ENCODE results near the gene WDR7.

The WDR7 gene

DNA sequence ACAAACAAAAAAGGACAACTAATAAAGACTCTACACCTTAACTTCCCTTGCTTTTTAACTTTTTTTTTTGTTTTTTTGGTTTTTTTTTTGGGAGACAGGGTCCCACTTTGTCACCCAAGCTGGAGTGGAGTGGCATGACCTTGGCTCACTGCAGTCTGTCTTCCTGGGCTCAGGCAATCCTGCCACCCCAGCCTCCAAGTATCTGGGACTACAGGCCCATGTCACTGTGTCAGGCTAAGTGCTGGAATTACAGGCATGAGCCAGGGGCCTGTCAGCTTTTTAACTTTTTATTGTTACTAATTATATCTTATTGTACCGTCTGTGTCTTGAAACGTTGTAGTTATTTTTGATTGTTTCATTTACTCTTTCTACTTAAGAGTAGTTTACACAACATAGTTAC is 25.5 kb downstream of the WDR7 start:
- Histone ChIP-seq H3K9ac (ENCODE audit: low read depth in 1 of 2, low read length in 2 of 2) (no peak overlapping the region), H3K27me3 (ENCODE audit: control insufficient read depth in 1 of 2, insufficient read depth in 2 of 2, low read length in 2 of 2) (no peaks in the 10 kb centered on the region), H3K27ac (ENCODE audit: low read depth, low read length) (no peak overlapping the region), H3K9me3 (ENCODE audit: control insufficient read depth in 1 of 2, low read length in 2 of 2) (no peaks in the 10 kb centered on the region), H3K4me1 (ENCODE audit: control insufficient read depth in 1 of 2, insufficient read depth in 2 of 2, low read length in 2 of 2) (no peaks in the 10 kb centered on the region), H3K4me3 (ENCODE audit: low read depth in 1 of 2, low read length in 2 of 2) (no peak overlapping the region), H3K36me3 (ENCODE audit: control insufficient read depth in 1 of 2, insufficient read depth in 2 of 2, low read length in 2 of 2) (peaks cover 0 to 3% of the 10 kb centered on the region in 2 donors)

DNA sequence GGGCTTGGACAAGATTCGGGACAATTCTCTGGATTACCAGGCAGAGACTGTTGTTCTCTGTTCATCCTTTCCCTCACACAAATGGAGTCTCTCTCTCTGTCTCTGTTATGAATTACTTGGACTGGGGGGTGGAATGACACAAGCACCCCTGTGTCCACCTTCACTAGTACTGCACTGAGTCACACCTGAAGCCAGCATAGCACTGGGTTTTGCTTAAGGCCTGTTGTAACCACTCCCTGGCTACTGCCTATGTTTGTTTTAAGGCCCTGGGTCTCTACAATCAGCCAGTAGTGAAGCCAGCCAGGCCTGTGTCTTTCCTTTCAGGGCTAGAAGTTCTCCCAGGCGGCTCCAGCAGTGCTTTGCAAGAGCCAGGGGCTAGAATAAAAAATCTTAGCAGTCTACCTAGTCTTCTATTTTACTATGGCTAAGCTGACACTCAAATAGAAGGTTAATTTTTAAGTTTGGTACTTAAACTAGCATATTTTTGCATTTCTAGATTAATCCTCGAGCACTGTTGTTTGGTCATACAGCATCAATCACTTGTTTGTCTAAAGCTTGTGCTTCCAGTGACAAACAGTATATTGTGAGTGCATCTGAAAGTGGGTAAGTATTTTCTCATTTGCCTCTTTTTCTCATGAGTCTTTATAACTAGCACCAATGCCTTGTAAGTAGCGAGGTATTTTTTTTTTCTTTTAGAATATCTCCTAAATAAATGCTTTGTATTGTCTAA is 27.8 kb downstream of the WDR7 start:
- H3K4me1 ChIP-seq (ENCODE audit: control insufficient read depth in 1 of 2, insufficient read depth in 2 of 2, low read length in 2 of 2): no peaks in the 10 kb centered on the region
- H3K9me3 ChIP-seq (ENCODE audit: control insufficient read depth in 1 of 2, low read length in 2 of 2): no peaks in the 10 kb centered on the region
- H3K4me3 ChIP-seq (ENCODE audit: low read depth in 1 of 2, low read length in 2 of 2): no peak overlapping the region
- no peaks in the 10 kb centered on the region for H3K27me3 ChIP-seq (ENCODE audit: control insufficient read depth in 1 of 2, insufficient read depth in 2 of 2, low read length in 2 of 2)
- no peak overlapping the region for H3K9ac ChIP-seq (ENCODE audit: low read depth in 1 of 2, low read length in 2 of 2)
- H3K36me3 ChIP-seq (ENCODE audit: control insufficient read depth in 1 of 2, insufficient read depth in 2 of 2, low read length in 2 of 2): no peaks in the 10 kb centered on the region
- no peak overlapping the region for H3K27ac ChIP-seq (ENCODE audit: low read depth, low read length)

DNA sequence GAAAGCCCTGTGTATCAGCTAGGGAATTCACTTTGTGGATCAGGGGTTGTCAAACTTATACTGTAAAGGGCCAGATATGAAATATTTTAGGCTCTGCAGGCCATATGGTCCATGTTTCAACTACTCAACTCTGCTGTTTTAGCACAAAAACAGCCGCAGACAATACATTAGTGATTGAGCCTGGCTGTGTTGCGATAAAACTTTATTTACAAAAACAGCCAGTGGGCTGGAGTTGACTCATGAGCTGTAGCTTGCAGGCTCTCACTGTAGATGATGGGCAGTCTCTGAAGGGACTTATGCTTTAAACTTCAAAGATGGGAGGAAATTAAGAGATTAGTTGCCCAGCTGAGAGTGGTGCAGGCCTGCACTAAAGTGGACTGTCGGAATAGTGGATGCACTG is 33.1 kb downstream of the WDR7 start:
- no peaks in the 10 kb centered on the region for H3K4me1 ChIP-seq (ENCODE audit: control insufficient read depth in 1 of 2, insufficient read depth in 2 of 2, low read length in 2 of 2)
- no peak overlapping the region for H3K4me3 ChIP-seq (ENCODE audit: low read depth in 1 of 2, low read length in 2 of 2)
- no peaks in the 10 kb centered on the region for H3K27me3 ChIP-seq (ENCODE audit: control insufficient read depth in 1 of 2, insufficient read depth in 2 of 2, low read length in 2 of 2)
- no peak overlapping the region for H3K9ac ChIP-seq (ENCODE audit: low read depth in 1 of 2, low read length in 2 of 2)
- H3K27ac ChIP-seq (ENCODE audit: low read depth, low read length): no peak overlapping the region
- peaks cover 0 to 7% of the 10 kb centered on the region in 2 donors for H3K36me3 ChIP-seq (ENCODE audit: control insufficient read depth in 1 of 2, insufficient read depth in 2 of 2, low read length in 2 of 2)
- H3K9me3 ChIP-seq (ENCODE audit: control insufficient read depth in 1 of 2, low read length in 2 of 2): no peaks in the 10 kb centered on the region

DNA sequence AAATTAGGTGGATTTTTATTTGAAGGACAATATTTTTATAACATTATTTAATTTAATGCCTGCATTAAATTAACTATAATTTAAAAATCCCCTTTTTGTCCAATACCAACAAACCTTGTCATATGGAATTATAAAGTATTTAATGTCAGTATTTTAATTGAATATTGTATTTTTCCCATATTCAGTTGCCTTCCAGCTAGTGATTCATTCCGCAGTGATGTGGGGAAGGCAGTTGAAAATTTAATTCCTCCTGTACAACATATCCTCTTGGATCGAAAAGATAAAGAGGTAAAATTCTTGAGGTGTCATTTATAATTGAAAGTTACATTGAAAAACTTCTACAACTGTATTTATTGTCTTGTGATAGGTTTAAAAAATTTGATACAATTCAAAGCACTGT is 40.4 kb downstream of the WDR7 start:
- Histone ChIP-seq H3K9ac (ENCODE audit: low read depth in 1 of 2, low read length in 2 of 2) (no peak overlapping the region), H3K9me3 (ENCODE audit: control insufficient read depth in 1 of 2, low read length in 2 of 2) (no peaks in the 10 kb centered on the region), H3K4me1 (ENCODE audit: control insufficient read depth in 1 of 2, insufficient read depth in 2 of 2, low read length in 2 of 2) (no peaks in the 10 kb centered on the region), H3K4me3 (ENCODE audit: low read depth in 1 of 2, low read length in 2 of 2) (no peak overlapping the region), H3K27ac (ENCODE audit: low read depth, low read length) (no peak overlapping the region), H3K36me3 (ENCODE audit: control insufficient read depth in 1 of 2, insufficient read depth in 2 of 2, low read length in 2 of 2) (peaks cover 5 to 9% of the 10 kb centered on the region in 2 donors), H3K27me3 (ENCODE audit: control insufficient read depth in 1 of 2, insufficient read depth in 2 of 2, low read length in 2 of 2) (no peaks in the 10 kb centered on the region)

DNA sequence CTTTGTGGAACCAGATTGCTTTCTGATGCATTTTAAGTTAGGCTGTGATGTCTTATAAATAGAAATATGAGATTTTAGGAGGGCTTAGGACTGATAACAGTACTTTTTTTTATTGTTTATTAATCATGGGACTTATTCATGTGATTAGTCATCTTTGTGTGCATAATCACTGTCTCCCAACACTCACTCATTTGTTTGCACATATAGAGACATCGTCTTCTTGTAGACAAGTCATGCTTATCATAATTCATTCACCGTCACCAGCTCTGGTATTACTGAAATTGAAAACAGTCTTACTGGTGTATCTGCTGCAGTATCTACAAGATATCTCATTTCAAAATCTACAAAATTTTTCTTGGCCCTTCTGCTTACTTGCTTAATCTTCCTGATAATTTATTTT is 45.8 kb downstream of the WDR7 start:
- peaks cover 5% of the 10 kb centered on the region in 2 donors for H3K36me3 ChIP-seq (ENCODE audit: control insufficient read depth in 1 of 2, insufficient read depth in 2 of 2, low read length in 2 of 2)
- H3K4me1 ChIP-seq (ENCODE audit: control insufficient read depth in 1 of 2, insufficient read depth in 2 of 2, low read length in 2 of 2): no peaks in the 10 kb centered on the region

DNA sequence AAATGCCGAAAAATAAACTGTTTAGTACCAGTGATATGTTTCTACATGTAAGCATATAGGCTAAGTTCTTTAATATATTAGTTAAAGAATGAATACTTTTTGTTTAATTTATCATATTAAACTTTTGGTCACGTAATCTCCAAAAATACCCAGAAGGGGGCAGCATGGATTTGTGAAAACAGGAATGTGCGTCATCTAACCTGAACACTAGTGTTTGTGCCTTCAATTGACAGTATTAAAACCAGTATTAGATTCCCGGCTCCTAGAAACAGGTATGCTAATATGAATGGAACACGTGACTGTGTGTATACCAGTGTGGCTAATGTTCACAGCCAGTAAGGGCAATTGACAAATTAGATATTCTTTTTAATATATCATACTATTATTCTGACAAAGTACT is 51.8 kb downstream of the WDR7 start:
- Histone ChIP-seq H3K27me3 (ENCODE audit: control insufficient read depth in 1 of 2, insufficient read depth in 2 of 2, low read length in 2 of 2) (no peaks in the 10 kb centered on the region), H3K36me3 (ENCODE audit: control insufficient read depth in 1 of 2, insufficient read depth in 2 of 2, low read length in 2 of 2) (no peaks in the 10 kb centered on the region), H3K4me1 (ENCODE audit: control insufficient read depth in 1 of 2, insufficient read depth in 2 of 2, low read length in 2 of 2) (no peaks in the 10 kb centered on the region), H3K4me3 (ENCODE audit: low read depth in 1 of 2, low read length in 2 of 2) (no peak overlapping the region), H3K9ac (ENCODE audit: low read depth in 1 of 2, low read length in 2 of 2) (no peak overlapping the region), H3K27ac (ENCODE audit: low read depth, low read length) (no peak overlapping the region), H3K9me3 (ENCODE audit: control insufficient read depth in 1 of 2, low read length in 2 of 2) (no peaks in the 10 kb centered on the region)

More for the DNA sequence above, 45.8 kb downstream of the WDR7 start:
- no peak overlapping the region for H3K4me3 ChIP-seq (ENCODE audit: low read depth in 1 of 2, low read length in 2 of 2)
- H3K27me3 ChIP-seq (ENCODE audit: control insufficient read depth in 1 of 2, insufficient read depth in 2 of 2, low read length in 2 of 2): no peaks in the 10 kb centered on the region
- no peak overlapping the region for H3K27ac ChIP-seq (ENCODE audit: low read depth, low read length)
- H3K9me3 ChIP-seq (ENCODE audit: control insufficient read depth in 1 of 2, low read length in 2 of 2): no peaks in the 10 kb centered on the region
- H3K9ac ChIP-seq (ENCODE audit: low read depth in 1 of 2, low read length in 2 of 2): no peak overlapping the region

DNA sequence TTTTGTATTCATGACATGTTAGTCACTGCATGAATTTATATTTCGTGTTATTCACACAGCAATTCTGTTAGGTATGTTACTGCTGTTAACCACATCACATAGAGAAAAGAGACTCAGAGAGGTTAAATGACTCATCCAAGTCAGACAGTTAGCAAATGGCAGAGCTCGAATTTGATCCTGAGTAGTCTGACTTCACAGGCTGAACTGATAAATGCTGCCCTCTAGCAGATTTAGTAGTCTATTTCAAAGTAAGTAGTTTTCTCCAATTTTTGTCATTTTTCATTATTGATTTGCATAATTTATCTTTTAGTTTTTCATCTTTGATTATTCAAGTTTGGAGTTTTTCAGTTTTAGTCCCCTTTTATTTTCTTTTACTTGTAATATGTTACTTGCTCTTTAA is 58.3 kb downstream of the WDR7 start:
- H3K4me3 ChIP-seq (ENCODE audit: low read depth in 1 of 2, low read length in 2 of 2): no peak overlapping the region
- H3K27me3 ChIP-seq (ENCODE audit: control insufficient read depth in 1 of 2, insufficient read depth in 2 of 2, low read length in 2 of 2): no peaks in the 10 kb centered on the region
- H3K36me3 ChIP-seq (ENCODE audit: control insufficient read depth in 1 of 2, insufficient read depth in 2 of 2, low read length in 2 of 2): no peaks in the 10 kb centered on the region
- no peak overlapping the region for H3K9ac ChIP-seq (ENCODE audit: low read depth in 1 of 2, low read length in 2 of 2)
- H3K27ac ChIP-seq (ENCODE audit: low read depth, low read length): no peak overlapping the region
- no peaks in the 10 kb centered on the region for H3K9me3 ChIP-seq (ENCODE audit: control insufficient read depth in 1 of 2, low read length in 2 of 2)
- no peaks in the 10 kb centered on the region for H3K4me1 ChIP-seq (ENCODE audit: control insufficient read depth in 1 of 2, insufficient read depth in 2 of 2, low read length in 2 of 2)

DNA sequence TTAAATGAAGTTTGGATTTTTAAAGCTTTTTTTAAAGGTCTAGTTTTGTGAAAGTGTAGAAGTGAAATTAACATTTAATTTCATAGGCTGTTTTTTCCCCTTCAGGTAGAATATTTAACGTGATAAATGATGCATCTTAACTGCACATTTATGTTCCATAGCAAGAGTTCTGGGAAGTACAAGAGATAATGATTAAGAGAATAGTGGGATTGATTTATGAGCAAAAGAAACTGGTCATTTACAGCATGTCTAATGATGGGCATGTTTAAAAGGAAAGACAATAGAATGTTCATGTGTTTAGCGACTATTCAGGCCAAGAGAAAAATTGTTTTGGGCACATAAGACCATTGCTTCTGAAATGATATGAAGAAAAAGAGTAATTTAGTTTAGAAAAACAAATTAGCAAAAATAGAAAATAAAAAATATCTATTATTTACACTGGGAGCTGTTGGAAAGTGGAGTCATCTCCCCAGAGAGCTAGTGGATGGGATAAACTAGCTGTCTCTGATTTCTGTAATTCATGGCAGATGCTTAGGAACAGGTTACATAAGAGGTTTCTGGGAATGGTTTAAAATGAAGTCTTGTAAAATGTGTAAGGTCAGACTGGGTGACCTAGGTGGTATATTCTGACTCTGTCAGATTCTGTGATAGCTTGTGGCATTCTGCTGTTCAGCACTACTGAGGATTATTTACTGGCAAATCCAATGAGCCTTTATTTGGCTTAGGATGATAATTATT is 60.7 kb downstream of the WDR7 start:
- no peak overlapping the region for H3K27ac ChIP-seq (ENCODE audit: low read depth, low read length)
- no peaks in the 10 kb centered on the region for H3K9me3 ChIP-seq (ENCODE audit: control insufficient read depth in 1 of 2, low read length in 2 of 2)
- H3K4me1 ChIP-seq (ENCODE audit: control insufficient read depth in 1 of 2, insufficient read depth in 2 of 2, low read length in 2 of 2): no peaks in the 10 kb centered on the region
- H3K27me3 ChIP-seq (ENCODE audit: control insufficient read depth in 1 of 2, insufficient read depth in 2 of 2, low read length in 2 of 2): no peaks in the 10 kb centered on the region
- no peak overlapping the region for H3K9ac ChIP-seq (ENCODE audit: low read depth in 1 of 2, low read length in 2 of 2)
- H3K36me3 ChIP-seq (ENCODE audit: control insufficient read depth in 1 of 2, insufficient read depth in 2 of 2, low read length in 2 of 2): no peaks in the 10 kb centered on the region
- no peak overlapping the region for H3K4me3 ChIP-seq (ENCODE audit: low read depth in 1 of 2, low read length in 2 of 2)

DNA sequence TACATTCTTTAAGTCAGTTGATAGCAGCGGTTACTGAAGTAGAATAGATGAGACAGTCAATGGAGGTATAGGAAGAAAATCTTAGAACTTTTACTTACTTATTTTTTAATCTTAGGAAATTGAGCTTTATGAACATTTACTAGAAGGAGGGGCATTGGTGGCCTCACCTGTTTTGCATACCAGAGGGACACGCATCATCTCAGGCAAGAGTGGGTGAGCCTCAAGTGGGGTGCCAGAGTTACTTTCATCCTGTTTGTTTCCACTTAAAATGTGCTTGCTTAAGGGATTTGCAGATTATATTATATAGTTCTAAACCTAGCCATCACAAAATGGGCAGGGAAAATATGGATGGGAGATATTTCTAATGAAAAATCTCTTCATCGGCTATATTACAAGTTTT is 61.6 kb downstream of the WDR7 start:
- no peaks in the 10 kb centered on the region for H3K27me3 ChIP-seq (ENCODE audit: control insufficient read depth in 1 of 2, insufficient read depth in 2 of 2, low read length in 2 of 2)
- no peaks in the 10 kb centered on the region for H3K9me3 ChIP-seq (ENCODE audit: control insufficient read depth in 1 of 2, low read length in 2 of 2)
- no peak overlapping the region for H3K27ac ChIP-seq (ENCODE audit: low read depth, low read length)
- H3K9ac ChIP-seq (ENCODE audit: low read depth in 1 of 2, low read length in 2 of 2): no peak overlapping the region
- H3K36me3 ChIP-seq (ENCODE audit: control insufficient read depth in 1 of 2, insufficient read depth in 2 of 2, low read length in 2 of 2): no peaks in the 10 kb centered on the region
- no peak overlapping the region for H3K4me3 ChIP-seq (ENCODE audit: low read depth in 1 of 2, low read length in 2 of 2)
- H3K4me1 ChIP-seq (ENCODE audit: control insufficient read depth in 1 of 2, insufficient read depth in 2 of 2, low read length in 2 of 2): no peaks in the 10 kb centered on the region

DNA sequence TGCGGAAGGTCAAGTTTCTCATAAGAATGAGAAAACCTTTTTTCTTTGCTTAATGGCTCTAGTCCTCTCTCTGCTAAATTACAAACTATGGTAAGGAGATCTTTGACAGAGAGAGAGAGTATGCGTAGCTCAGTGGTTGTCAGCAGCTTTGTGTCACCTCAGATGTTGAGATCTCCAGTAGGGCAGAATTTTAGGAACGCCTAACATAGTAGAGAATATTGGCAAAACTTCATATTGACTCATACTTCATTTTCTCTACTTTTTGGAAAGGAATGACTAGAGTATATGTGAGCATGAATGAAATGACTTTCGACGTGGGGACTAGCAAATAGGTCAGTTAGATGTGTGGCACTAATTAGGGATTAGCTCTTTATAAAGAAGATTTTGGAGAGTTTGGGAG is 64.0 kb downstream of the WDR7 start:
- no peaks in the 10 kb centered on the region for H3K4me1 ChIP-seq (ENCODE audit: control insufficient read depth in 1 of 2, insufficient read depth in 2 of 2, low read length in 2 of 2)
- no peaks in the 10 kb centered on the region for H3K9me3 ChIP-seq (ENCODE audit: control insufficient read depth in 1 of 2, low read length in 2 of 2)
- H3K4me3 ChIP-seq (ENCODE audit: low read depth in 1 of 2, low read length in 2 of 2): no peak overlapping the region
- H3K27ac ChIP-seq (ENCODE audit: low read depth, low read length): no peak overlapping the region
- no peaks in the 10 kb centered on the region for H3K36me3 ChIP-seq (ENCODE audit: control insufficient read depth in 1 of 2, insufficient read depth in 2 of 2, low read length in 2 of 2)
- no peaks in the 10 kb centered on the region for H3K27me3 ChIP-seq (ENCODE audit: control insufficient read depth in 1 of 2, insufficient read depth in 2 of 2, low read length in 2 of 2)
- H3K9ac ChIP-seq (ENCODE audit: low read depth in 1 of 2, low read length in 2 of 2): no peak overlapping the region
